Measurements from ENCODE around the gene DLEC1.

The DLEC1 gene

GRCh38 chr3:38039101-38039898 lies at the start of gene DLEC1:
DLEC1 (plus strand) TSS chr3:38039208; CDS start chr3:38039226, 18 bp downstream.
- DNase-seq = peak; percentile 89

- no peak for DNase-seq
Measured at GRCh38 chr3:37989821-37990480, 49.1 kb upstream of the DLEC1 start.

GRCh38 chr3:37990527-37990926 lies 48.5 kb upstream of the DLEC1 start, which contains the start of gene VILL:
VILL (plus strand) TSS chr3:37990786; CDS start chr3:37993673, 2,887 bp downstream.
- DNase-seq = no peak

GRCh38 chr3:37991109-37991508 lies 47.9 kb upstream of the DLEC1 start:
- no peak for DNase-seq

- DNase-seq = no peak
Measured at GRCh38 chr3:37991823-37992222, 47.2 kb upstream of the DLEC1 start.

- no peak for DNase-seq
Measured at GRCh38 chr3:37992271-37993066, 46.5 kb upstream of the DLEC1 start.

GRCh38 chr3:37993067-37993455 lies 45.9 kb upstream of the DLEC1 start:
- DNase-seq = no peak

GRCh38 chr3:37993460-37993819 lies 45.6 kb upstream of the DLEC1 start:
- no peak for DNase-seq

- DNase-seq = peak; percentile 58
Measured at GRCh38 chr3:37993820-37994638, 45.0 kb upstream of the DLEC1 start.

- no peak for DNase-seq
Measured at GRCh38 chr3:37994639-37994972, 44.4 kb upstream of the DLEC1 start.

- no peak for DNase-seq
Measured at GRCh38 chr3:37995652-37996641, 43.1 kb upstream of the DLEC1 start.

GRCh38 chr3:37996785-37997301 lies 42.2 kb upstream of the DLEC1 start:
- peak; percentile 80 for DNase-seq

GRCh38 chr3:37997342-37997741 lies 41.7 kb upstream of the DLEC1 start:
- no peak for DNase-seq

GRCh38 chr3:37997791-37998370 lies 41.1 kb upstream of the DLEC1 start:
- no peak for DNase-seq

- no peak for DNase-seq
Measured at GRCh38 chr3:37999836-38000235, 39.2 kb upstream of the DLEC1 start.

- no peak for DNase-seq
Measured at GRCh38 chr3:38000242-38000916, 38.6 kb upstream of the DLEC1 start.

- peak; percentile 10 for DNase-seq
Measured at GRCh38 chr3:38000965-38001455, 38.0 kb upstream of the DLEC1 start.

- DNase-seq = peak; percentile 9
Measured at GRCh38 chr3:38001456-38002081, 37.4 kb upstream of the DLEC1 start.

GRCh38 chr3:38002291-38002876 lies 36.6 kb upstream of the DLEC1 start:
- DNase-seq = peak; percentile 13
